Peyer's patch (tissue), 4 donors: ENCODE results near the gene ANKRD55. TPM values are rescaled to one million over a fixed set of nuclear protein-coding genes. Genes with fewer than 3 reads are reported as not detected.
"Not testable (repeated sequence)": the region's sequence is repeated elsewhere in the genome, so short reads cannot be mapped to it uniquely, and the experiment has no call there.

Experiments used
- DNase-seq, 3 donors: peaks; one replicate each; pipeline ENCODE4 v3.0.0-alpha.2; 2017 to 2019
- H3K27ac ChIP-seq, 4 donors: fragments of 200-600 bp; sonication (generic); one replicate each; pipeline ENCODE4 v1.5.1; 2016 to 2019
- H3K27me3 ChIP-seq, 2 donors: fragments of 200-600 bp; sonication (generic); one replicate each; pipeline ENCODE4 v1.5.1; 2019
- H3K36me3 ChIP-seq, 3 donors: fragments of 200-600 bp; sonication (generic); one replicate each; pipeline ENCODE4 v1.5.1; 2016 to 2019
- H3K4me1 ChIP-seq, 4 donors: fragments of 200-600 bp; sonication (generic); one replicate each; pipeline ENCODE4 v1.5.1; 2016 to 2019
- H3K4me3 ChIP-seq, 4 donors: fragments of 200-600 bp; sonication (generic); 1 replicate in 3 of 4; 2 replicates in 1 of 4; pipeline ENCODE4 v1.5.1; 2016 to 2019; ENCODE audit warnings: mild to moderate bottlenecking in 1 of 4
- H3K9me3 ChIP-seq, 4 donors: fragments of 200-600 bp; sonication (generic); one replicate each; pipeline ENCODE4 v1.5.1; 2016 to 2019; ENCODE audit warnings: mild to moderate bottlenecking in 1 of 4
- POLR2A ChIP-seq, 2 donors: fragments of 450-650 bp; IDR thresholded peaks; one replicate each; pipeline ENCODE4 v1.5.1; 2017; ENCODE audit warnings: antibody characterized with exemption in 2 of 2, mild to moderate bottlenecking in 2 of 2, moderate library complexity in 2 of 2
- total RNA-seq, 4 donors: library from RNA; depleted of rRNA; stranded (reverse); fragments of >200 nt; gene quantifications; one replicate each; pipeline ENCODE4 v1.1.0, GENCODE V29; 2016
- TF ChIP-seq, protein P1 (sequence below), 6 experiments: fragments of 450-650 bp in 4 of 6; fragments of 200-600 bp in 2 of 6; sonication (generic) in 1 of 6; IDR thresholded peaks; one replicate each; pipeline ENCODE4 v1.5.1; 2017 to 2019; ENCODE audit warnings: antibody characterized with exemption in 6 of 6, mild to moderate bottlenecking in 3 of 6, moderate library complexity in 1 of 6

Gene ANKRD55
- total RNA-seq, 4 donors from 2014 or later, result 0.80 to 8.3 TPM; not detected in 2

DNA sequence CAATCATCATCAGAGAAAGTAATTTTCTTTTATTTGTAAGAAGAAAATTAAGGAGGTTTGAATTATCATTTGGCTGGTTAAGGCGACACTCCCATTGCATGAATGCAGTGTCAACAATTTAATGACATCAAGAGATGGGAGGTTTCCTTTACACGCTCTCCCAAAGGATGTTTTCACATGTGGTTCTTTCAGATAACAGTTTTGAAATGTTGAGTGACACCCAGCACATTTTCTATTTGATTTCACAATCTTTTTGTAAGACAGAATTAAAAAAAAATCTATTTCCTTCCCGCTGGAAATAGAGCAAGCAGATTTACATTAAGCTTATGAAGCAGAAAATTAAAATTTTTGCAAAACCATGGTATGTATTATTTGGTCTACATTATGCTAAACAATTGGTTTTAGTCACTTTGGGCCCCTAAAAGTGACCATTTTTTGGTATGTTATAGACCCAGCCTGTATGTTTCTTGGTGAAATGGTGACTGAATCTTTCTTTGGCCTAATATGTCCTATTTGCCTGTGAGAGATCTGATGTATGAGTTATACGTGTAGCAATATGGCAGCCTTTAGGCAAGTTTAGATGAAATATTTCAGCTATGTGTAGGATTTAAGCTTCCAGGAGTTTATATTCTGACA is 18.9 kb upstream of the ANKRD55 start:
- no peaks in the 10 kb centered on the region for H3K27me3 ChIP-seq
- DNase-seq, result no peak
- no peaks in the 10 kb centered on the region for H3K9me3 ChIP-seq
- no peak overlapping the region for H3K27ac ChIP-seq
- no peak for TF ChIP-seq POLR2A (IDR thresholded peaks at IDR 0.05)
- TF ChIP-seq, protein P1, sequence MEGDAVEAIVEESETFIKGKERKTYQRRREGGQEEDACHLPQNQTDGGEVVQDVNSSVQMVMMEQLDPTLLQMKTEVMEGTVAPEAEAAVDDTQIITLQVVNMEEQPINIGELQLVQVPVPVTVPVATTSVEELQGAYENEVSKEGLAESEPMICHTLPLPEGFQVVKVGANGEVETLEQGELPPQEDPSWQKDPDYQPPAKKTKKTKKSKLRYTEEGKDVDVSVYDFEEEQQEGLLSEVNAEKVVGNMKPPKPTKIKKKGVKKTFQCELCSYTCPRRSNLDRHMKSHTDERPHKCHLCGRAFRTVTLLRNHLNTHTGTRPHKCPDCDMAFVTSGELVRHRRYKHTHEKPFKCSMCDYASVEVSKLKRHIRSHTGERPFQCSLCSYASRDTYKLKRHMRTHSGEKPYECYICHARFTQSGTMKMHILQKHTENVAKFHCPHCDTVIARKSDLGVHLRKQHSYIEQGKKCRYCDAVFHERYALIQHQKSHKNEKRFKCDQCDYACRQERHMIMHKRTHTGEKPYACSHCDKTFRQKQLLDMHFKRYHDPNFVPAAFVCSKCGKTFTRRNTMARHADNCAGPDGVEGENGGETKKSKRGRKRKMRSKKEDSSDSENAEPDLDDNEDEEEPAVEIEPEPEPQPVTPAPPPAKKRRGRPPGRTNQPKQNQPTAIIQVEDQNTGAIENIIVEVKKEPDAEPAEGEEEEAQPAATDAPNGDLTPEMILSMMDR (IDR thresholded peaks at IDR 0.05), result no peak
- H3K4me1 ChIP-seq, result no peaks in the 10 kb centered on the region
- no peaks in the 10 kb centered on the region for H3K36me3 ChIP-seq
- H3K4me3 ChIP-seq, result no peak overlapping the region

DNA sequence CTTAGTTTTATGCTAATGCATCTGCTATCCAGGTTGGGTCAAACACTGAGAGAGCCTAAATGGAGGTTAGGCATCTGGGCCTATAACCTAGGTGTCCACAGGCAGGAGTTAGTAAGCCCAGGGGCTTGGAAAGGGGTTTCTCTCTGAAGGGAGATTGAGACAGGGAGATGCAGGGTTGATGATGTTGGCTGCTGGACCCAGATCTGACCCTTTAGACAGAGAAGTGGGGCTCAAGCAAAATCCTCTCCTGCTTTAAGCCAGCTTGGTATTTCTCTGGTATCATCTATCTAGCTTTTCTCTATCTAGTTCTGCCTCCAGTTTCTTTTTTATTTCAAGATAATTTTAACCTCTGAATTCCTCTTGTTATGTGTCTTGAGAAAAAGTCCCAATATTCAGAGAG is 18.3 kb upstream of the ANKRD55 start:
- TF ChIP-seq, protein P1 (IDR thresholded peaks at IDR 0.05), result no peak
- TF ChIP-seq POLR2A (IDR thresholded peaks at IDR 0.05), result no peak
- Histone ChIP-seq H3K27ac (no peak overlapping the region), H3K27me3 (no peaks in the 10 kb centered on the region), H3K4me1 (no peaks in the 10 kb centered on the region), H3K4me3 (no peak overlapping the region), H3K36me3 (no peaks in the 10 kb centered on the region), H3K9me3 (no peaks in the 10 kb centered on the region)
- DNase-seq, result no peak

DNA sequence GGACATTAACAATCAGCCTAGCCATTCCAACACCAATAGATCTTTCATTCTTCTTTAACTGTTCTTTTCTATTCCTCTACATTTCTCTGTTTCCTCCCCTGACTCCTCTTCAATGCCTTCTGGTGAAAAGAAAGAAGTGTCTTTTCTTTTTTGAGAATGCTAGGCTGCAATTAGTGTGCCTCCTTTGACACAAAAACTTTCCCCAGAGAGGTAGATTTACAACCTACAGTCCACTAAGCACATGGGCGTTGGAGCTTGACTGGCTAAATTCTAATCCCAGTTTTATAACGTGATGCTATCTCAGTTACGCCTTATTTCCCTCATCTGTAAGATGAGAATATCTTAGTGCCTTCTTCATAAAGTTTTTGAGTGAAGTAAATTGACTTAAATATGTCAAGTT is 16.9 kb upstream of the ANKRD55 start:
- no peak for DNase-seq
- H3K4me1 ChIP-seq, result no peaks in the 10 kb centered on the region
- H3K36me3 ChIP-seq, result no peaks in the 10 kb centered on the region
- H3K27ac ChIP-seq, result no peak overlapping the region
- no peaks in the 10 kb centered on the region for H3K9me3 ChIP-seq
- no peak overlapping the region for H3K4me3 ChIP-seq
- H3K27me3 ChIP-seq, result no peaks in the 10 kb centered on the region
- TF ChIP-seq, protein P1 (IDR thresholded peaks at IDR 0.05), result no peak
- no peak for TF ChIP-seq POLR2A (IDR thresholded peaks at IDR 0.05)

DNA sequence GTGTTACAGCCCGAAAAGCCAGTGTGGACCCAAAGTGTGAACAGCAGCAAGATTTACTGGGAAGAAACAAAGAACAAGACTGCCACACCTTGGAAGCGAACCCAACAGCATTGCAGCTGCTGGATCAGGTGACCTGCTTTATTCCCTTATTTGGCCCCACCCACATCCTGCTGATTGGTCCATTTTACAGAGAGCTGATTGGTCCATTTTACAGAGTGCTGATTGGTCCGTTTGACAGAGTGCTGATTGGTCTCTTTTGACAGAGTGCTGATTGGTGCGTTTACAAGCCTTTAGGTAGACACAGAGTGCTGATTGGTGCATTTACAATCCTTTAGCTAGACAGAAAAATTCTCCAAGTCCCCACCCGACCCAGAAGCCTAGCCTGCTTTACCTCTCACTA is 16.0 kb upstream of the ANKRD55 start:
- not testable (repeated sequence) for H3K27ac ChIP-seq, DNase-seq, H3K4me1 ChIP-seq, H3K27me3 ChIP-seq, H3K36me3 ChIP-seq, H3K4me3 ChIP-seq, H3K9me3 ChIP-seq

DNA sequence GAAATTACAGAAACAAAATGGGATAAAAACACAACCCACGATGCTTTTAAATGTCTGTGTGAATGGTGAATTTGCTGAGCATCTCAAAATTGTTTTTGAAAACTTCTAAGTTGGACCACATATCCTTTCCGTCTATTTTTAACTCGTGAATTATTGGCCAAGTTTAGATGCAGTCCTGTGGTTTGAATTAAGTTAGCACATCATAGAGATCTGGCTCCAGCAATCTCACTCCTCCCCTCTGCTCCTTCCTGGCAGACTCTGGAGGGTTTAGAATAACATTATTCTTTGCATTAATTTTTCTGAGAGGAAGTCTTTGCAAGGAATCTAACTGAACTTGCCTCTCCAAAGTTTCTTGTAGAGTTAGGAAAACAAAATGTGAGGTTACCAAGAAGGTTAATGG is 14.5 kb upstream of the ANKRD55 start:
- H3K36me3 ChIP-seq, result no peaks in the 10 kb centered on the region
- H3K9me3 ChIP-seq, result no peaks in the 10 kb centered on the region
- DNase-seq, result no peak
- H3K4me3 ChIP-seq, result no peak overlapping the region
- TF ChIP-seq, protein P1 (IDR thresholded peaks at IDR 0.05), result no peak
- no peak for TF ChIP-seq POLR2A (IDR thresholded peaks at IDR 0.05)
- H3K27ac ChIP-seq, result no peak overlapping the region
- no peaks in the 10 kb centered on the region for H3K27me3 ChIP-seq
- H3K4me1 ChIP-seq, result no peaks in the 10 kb centered on the region

DNA sequence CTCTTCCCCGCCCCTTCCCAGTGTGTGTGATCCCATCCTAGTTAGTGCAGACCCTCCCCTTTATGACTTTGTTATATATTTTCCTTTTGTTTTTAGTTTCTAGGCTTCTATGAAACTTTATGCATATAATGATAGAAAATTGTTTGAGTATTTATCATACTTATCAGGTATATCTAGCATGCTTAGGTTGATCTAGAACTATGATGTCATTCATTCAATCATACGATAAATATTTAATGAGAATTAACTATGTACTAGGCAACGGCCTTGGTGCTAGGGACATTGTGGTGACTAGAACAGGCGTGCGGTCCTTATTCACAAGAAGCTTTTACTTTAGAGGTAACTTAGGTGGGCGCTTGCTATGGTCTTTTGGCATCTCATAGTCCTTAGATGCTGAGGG is 13.6 kb upstream of the ANKRD55 start:
- Histone ChIP-seq H3K27ac (no peak overlapping the region), H3K4me3 (no peak overlapping the region), H3K27me3 (no peaks in the 10 kb centered on the region), H3K9me3 (no peaks in the 10 kb centered on the region), H3K4me1 (no peaks in the 10 kb centered on the region), H3K36me3 (no peaks in the 10 kb centered on the region)
- no peak for DNase-seq
- no peak for TF ChIP-seq POLR2A (IDR thresholded peaks at IDR 0.05)
- TF ChIP-seq, protein P1 (IDR thresholded peaks at IDR 0.05), result no peak
